Measurements from ENCODE around the gene TRANK1.

TRANK1 gene

GRCh38 chr3:36859494-36859893 is 85.4 kb downstream of the TRANK1 start:
- H3K79me2 ChIP-seq (ENCODE audit: low read length): no peaks in the 10 kb centered on the region
- H3K9me3 ChIP-seq (replicated peaks; ENCODE audit: insufficient read depth, low read length): no peaks in the 10 kb centered on the region
- no peaks in the 10 kb centered on the region for H3K36me3 ChIP-seq (replicated peaks; ENCODE audit: insufficient read depth, low read length)
- no peak overlapping the region for H2AFZ ChIP-seq (ENCODE audit: low read length)
- no peak overlapping the region for H3K4me3 ChIP-seq (ENCODE audit: low read length)
- H3K9ac ChIP-seq (ENCODE audit: low read length): no peak overlapping the region
- TF ChIP-seq EZH2phosphoT487 (IDR thresholded peaks at IDR 0.05; ENCODE audit: low read length) (no peak), EZH2 (optimal IDR thresholded peaks at IDR 0.05; ENCODE audit: low read depth, low read length) (no peak), CTCF (IDR thresholded peaks at IDR 0.05; ENCODE audit: low read length) (no peak)
- DNase-seq: no peak
- no peaks in the 10 kb centered on the region for H3F3A ChIP-seq (ENCODE audit: insufficient read depth, low read length)
- H4K20me1 ChIP-seq (ENCODE audit: insufficient read depth, low read length): no peaks in the 10 kb centered on the region
- no peaks in the 10 kb centered on the region for H3K9me2 ChIP-seq (replicated peaks; ENCODE audit: insufficient read depth, low read length)
- no peaks in the 10 kb centered on the region for H3K4me1 ChIP-seq (ENCODE audit: low read length)
- H3K27me3 ChIP-seq (replicated peaks; ENCODE audit: insufficient read depth, low read length): no peaks in the 10 kb centered on the region
- H3K4me2 ChIP-seq (ENCODE audit: low read depth, low read length): no peak overlapping the region
- no peak overlapping the region for H3K27ac ChIP-seq (ENCODE audit: low read length)

GRCh38 chr3:36852071-36852470 is 92.8 kb downstream of the TRANK1 start:
- Histone ChIP-seq H3K79me2 (ENCODE audit: low read length) (no peaks in the 10 kb centered on the region), H3K9me2 (replicated peaks; ENCODE audit: insufficient read depth, low read length) (no peaks in the 10 kb centered on the region), H3K4me1 (ENCODE audit: low read length) (no peaks in the 10 kb centered on the region), H3K9ac (ENCODE audit: low read length) (no peak overlapping the region), H3K27me3 (replicated peaks; ENCODE audit: insufficient read depth, low read length) (no peaks in the 10 kb centered on the region), H3K4me3 (ENCODE audit: low read length) (no peak overlapping the region), H3K4me2 (ENCODE audit: low read depth, low read length) (no peak overlapping the region), H3F3A (ENCODE audit: insufficient read depth, low read length) (no peaks in the 10 kb centered on the region), H3K36me3 (replicated peaks; ENCODE audit: insufficient read depth, low read length) (no peaks in the 10 kb centered on the region), H2AFZ (ENCODE audit: low read length) (no peak overlapping the region), H3K27ac (ENCODE audit: low read length) (no peak overlapping the region), H3K9me3 (replicated peaks; ENCODE audit: insufficient read depth, low read length) (no peaks in the 10 kb centered on the region), H4K20me1 (ENCODE audit: insufficient read depth, low read length) (no peaks in the 10 kb centered on the region)
- no peak for DNase-seq
- TF ChIP-seq EZH2 (optimal IDR thresholded peaks at IDR 0.05; ENCODE audit: low read depth, low read length): no peak
- no peak for TF ChIP-seq EZH2phosphoT487 (IDR thresholded peaks at IDR 0.05; ENCODE audit: low read length)
- no peak for TF ChIP-seq CTCF (IDR thresholded peaks at IDR 0.05; ENCODE audit: low read length)

- Histone ChIP-seq H3F3A (ENCODE audit: insufficient read depth, low read length) (no peaks in the 10 kb centered on the region), H3K9ac (ENCODE audit: low read length) (no peak overlapping the region)
- DNase-seq: no peak
Measured at GRCh38 chr3:36850743-36851142, 94.1 kb downstream of the TRANK1 start.

More at GRCh38 chr3:36850743-36851142, 94.1 kb downstream of the TRANK1 start:
- no peaks in the 10 kb centered on the region for H4K20me1 ChIP-seq (ENCODE audit: insufficient read depth, low read length)
- H3K27me3 ChIP-seq (replicated peaks; ENCODE audit: insufficient read depth, low read length): no peaks in the 10 kb centered on the region
- H3K27ac ChIP-seq (ENCODE audit: low read length): no peak overlapping the region
- no peaks in the 10 kb centered on the region for H3K79me2 ChIP-seq (ENCODE audit: low read length)
- TF ChIP-seq EZH2 (optimal IDR thresholded peaks at IDR 0.05; ENCODE audit: low read depth, low read length) (no peak), CTCF (IDR thresholded peaks at IDR 0.05; ENCODE audit: low read length) (no peak), EZH2phosphoT487 (IDR thresholded peaks at IDR 0.05; ENCODE audit: low read length) (no peak)
- no peaks in the 10 kb centered on the region for H3K4me1 ChIP-seq (ENCODE audit: low read length)
- no peak overlapping the region for H3K4me3 ChIP-seq (ENCODE audit: low read length)
- no peaks in the 10 kb centered on the region for H3K36me3 ChIP-seq (replicated peaks; ENCODE audit: insufficient read depth, low read length)
- no peaks in the 10 kb centered on the region for H3K9me3 ChIP-seq (replicated peaks; ENCODE audit: insufficient read depth, low read length)
- no peak overlapping the region for H2AFZ ChIP-seq (ENCODE audit: low read length)
- H3K4me2 ChIP-seq (ENCODE audit: low read depth, low read length): no peak overlapping the region
- no peaks in the 10 kb centered on the region for H3K9me2 ChIP-seq (replicated peaks; ENCODE audit: insufficient read depth, low read length)

Data from MM.1S (cell line).